ENCODE data around the gene ARID1B. TPM values are rescaled to one million over a fixed set of nuclear protein-coding genes. Genes with fewer than 3 reads are reported as not detected.

Gene ARID1B
- total RNA-seq, 1 experiment from 2014 or later: 91.7 TPM

- BruUV-seq (replicated peaks): no TSS peak
- Histone ChIP-seq H3K4me3 (ENCODE audit: low read depth in 2 of 2, low read length in 2 of 2) (no peak overlapping the region), H3K27ac (ENCODE audit: low read length) (no peak overlapping the region), H3K4me1 (ENCODE audit: control insufficient read depth, insufficient read depth, low read length) (peaks cover 36% of the 10 kb centered on the region), H3K9me3 (ENCODE audit: control insufficient read depth, insufficient read depth, low read depth, low read length) (no peaks in the 10 kb centered on the region), H3K27me3 (ENCODE audit: control insufficient read depth, insufficient read depth, low read length) (no peaks in the 10 kb centered on the region), H3K36me3 (ENCODE audit: control insufficient read depth, insufficient read depth, low read length) (no peaks in the 10 kb centered on the region)
- CTCF ChIA-PET: no interaction called here
- intact Hi-C loops (cut with micrococcal nuclease; ENCODE audit: unreplicated experiment) (no loop called here), in situ Hi-C loops (cut with HindIII; ENCODE audit: low pct_unique_long_range_greater_than_20kb, low sequenced_read_pairs) (no loop called here)
- DNase-seq (ENCODE audit: low read depth, low spot score): no peak
- POLR2A ChIA-PET: no interaction called here
- no peak for ATAC-seq
- TF ChIP-seq SIN3A (IDR thresholded peaks at IDR 0.05; ENCODE audit: borderline replicate concordance, insufficient read depth, low read depth, low read length) (no peak), POLR2AphosphoS5 (IDR thresholded peaks at IDR 0.05; ENCODE audit: low read depth, low read length) (no peak), CTCF (IDR thresholded peaks at IDR 0.05) (no peak; the same call in 1 of the 2 replicates), REST (IDR thresholded peaks at IDR 0.05; ENCODE audit: insufficient read depth in 1 of 2, low read depth in 2 of 2, low read length in 1 of 2) (no peak), TCF7L2 (IDR thresholded peaks at IDR 0.05; ENCODE audit: low read depth, low read length) (no peak)
Observed at GRCh38 chr6:156953479-156954146, 176.4 kb downstream of the ARID1B start.

- no TSS peak for BruUV-seq (replicated peaks)
- Histone ChIP-seq H3K36me3 (ENCODE audit: control insufficient read depth, insufficient read depth, low read length) (no peaks in the 10 kb centered on the region), H3K4me1 (ENCODE audit: control insufficient read depth, insufficient read depth, low read length) (peaks cover 30% of the 10 kb centered on the region), H3K27ac (ENCODE audit: low read length) (no peak overlapping the region), H3K4me3 (ENCODE audit: low read depth in 2 of 2, low read length in 2 of 2) (no peak overlapping the region), H3K27me3 (ENCODE audit: control insufficient read depth, insufficient read depth, low read length) (no peaks in the 10 kb centered on the region), H3K9me3 (ENCODE audit: control insufficient read depth, insufficient read depth, low read depth, low read length) (no peaks in the 10 kb centered on the region)
- DNase-seq (ENCODE audit: low read depth, low spot score) (no peak), ATAC-seq (no peak)
- TF ChIP-seq TCF7L2 (IDR thresholded peaks at IDR 0.05; ENCODE audit: low read depth, low read length): no peak
- TF ChIP-seq POLR2AphosphoS5 (IDR thresholded peaks at IDR 0.05; ENCODE audit: low read depth, low read length): no peak
- no peak for TF ChIP-seq CTCF (IDR thresholded peaks at IDR 0.05)
- no peak for TF ChIP-seq REST (IDR thresholded peaks at IDR 0.05; ENCODE audit: insufficient read depth in 1 of 2, low read depth in 2 of 2, low read length in 1 of 2)
- TF ChIP-seq SIN3A (IDR thresholded peaks at IDR 0.05; ENCODE audit: borderline replicate concordance, insufficient read depth, low read depth, low read length): no peak
- POLR2A ChIA-PET: no interaction called here
- CTCF ChIA-PET: no interaction called here
- intact Hi-C loops (cut with micrococcal nuclease; ENCODE audit: unreplicated experiment) (no loop called here), in situ Hi-C loops (cut with HindIII; ENCODE audit: low pct_unique_long_range_greater_than_20kb, low sequenced_read_pairs) (no loop called here)
Observed at GRCh38 chr6:156954191-156954590, 177.0 kb downstream of the ARID1B start.
